HG03354 (cell line): ENCODE measurements around the gene PTH1R.
A peak's percentile ranks its signal among the peaks of the same experiment; 100 is the strongest.

Experiments
- ATAC-seq: cut with Tn5 transposase; IDR thresholded peaks from one replicate; pipeline ENCODE4 v1.9.1; 2021; ENCODE audit warnings: mild to moderate bottlenecking; ENCODE audit not compliant: unreplicated experiment, poor library complexity, severe bottlenecking

The PTH1R gene

DNA sequence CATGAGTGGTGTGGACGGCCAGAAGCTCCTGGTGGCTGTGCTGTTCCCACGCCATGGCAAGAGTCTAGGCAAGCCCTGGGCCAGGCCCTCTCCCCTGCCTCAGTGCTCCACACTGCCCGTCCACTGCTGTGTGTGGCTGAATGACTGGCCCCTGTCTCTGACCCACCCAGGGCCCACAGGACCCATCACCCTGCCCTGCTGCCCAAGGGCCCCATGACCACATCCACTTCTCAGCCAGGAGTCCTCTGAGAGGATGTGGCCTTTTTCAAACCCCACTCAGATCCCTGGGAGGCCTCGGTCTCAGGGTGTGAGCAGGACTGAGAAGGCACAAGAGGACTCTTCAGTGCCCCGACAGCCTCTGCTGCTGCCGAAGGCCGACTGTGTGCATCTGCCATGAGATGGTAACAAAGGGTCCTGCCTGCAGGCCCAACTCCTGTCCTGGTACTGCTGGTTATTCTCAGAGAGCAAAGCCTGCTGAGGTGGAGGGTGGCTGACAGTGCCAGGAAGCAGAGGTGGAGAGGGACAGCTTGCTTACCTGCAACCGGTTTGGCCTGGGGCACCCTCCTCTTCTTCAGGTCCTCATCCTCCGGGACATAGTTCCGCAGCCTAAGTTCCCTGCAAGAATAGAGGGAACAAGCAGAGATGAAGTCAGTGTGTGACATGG lies 47.5 kb downstream of the PTH1R start:
- ATAC-seq = no peak

DNA sequence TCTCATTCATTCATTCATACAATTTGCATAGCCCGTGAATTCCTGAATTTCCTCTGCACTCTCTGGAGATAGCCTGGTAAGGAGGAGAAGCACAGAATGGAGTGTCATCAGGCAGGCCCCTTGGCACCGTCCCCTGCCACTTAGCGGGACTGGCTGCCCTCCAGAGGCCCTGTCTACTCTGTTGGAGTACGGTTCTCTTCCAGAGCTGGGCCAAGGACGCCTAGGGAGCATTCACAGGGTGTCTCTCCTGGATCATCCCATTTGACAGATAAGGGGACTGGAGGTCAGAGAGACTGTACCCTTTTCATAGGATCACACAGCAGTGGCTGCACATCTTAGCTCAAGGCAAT lies 48.0 kb downstream of the PTH1R start:
- ATAC-seq = no peak

DNA sequence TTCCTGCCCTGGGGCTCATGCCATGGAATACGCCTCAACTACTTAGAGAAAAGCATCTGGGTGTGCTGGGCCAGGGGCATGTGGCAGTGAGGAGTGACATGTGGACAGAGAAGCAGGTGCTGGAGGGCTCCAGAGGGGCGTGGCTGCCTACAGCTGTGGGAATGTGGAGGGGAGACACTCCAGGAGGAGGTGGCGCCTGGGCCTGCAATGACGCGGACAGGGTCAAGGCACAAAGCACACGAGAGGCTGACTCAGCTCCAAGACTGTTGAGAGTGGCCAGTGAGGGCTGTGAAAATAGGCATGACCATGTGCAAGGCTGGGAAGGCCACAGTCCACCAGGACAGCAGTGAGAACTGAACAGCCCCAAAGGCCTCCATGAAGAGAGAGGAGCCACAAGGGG lies 48.5 kb downstream of the PTH1R start:
- ATAC-seq = no peak

DNA sequence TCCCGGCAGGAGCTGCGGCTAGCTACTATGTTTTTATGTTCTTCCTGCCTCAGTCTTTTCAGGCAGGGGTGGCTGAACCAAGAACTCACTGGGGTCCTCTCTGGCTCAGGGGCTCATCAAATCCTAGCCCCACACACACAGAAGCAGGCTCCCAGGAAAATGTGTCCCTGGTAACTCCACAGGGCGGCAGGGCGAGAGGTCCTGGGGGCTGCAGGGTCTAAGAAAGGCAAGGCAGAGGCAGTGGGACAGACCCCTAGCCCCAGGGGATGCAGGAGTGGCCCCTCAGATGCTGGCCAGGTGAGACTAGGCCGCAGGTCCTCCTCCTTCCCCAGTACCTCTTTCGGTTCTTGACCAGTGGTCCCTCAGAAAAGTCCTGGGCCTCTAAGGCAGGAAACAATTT lies 48.9 kb downstream of the PTH1R start:
- ATAC-seq = no peak

DNA sequence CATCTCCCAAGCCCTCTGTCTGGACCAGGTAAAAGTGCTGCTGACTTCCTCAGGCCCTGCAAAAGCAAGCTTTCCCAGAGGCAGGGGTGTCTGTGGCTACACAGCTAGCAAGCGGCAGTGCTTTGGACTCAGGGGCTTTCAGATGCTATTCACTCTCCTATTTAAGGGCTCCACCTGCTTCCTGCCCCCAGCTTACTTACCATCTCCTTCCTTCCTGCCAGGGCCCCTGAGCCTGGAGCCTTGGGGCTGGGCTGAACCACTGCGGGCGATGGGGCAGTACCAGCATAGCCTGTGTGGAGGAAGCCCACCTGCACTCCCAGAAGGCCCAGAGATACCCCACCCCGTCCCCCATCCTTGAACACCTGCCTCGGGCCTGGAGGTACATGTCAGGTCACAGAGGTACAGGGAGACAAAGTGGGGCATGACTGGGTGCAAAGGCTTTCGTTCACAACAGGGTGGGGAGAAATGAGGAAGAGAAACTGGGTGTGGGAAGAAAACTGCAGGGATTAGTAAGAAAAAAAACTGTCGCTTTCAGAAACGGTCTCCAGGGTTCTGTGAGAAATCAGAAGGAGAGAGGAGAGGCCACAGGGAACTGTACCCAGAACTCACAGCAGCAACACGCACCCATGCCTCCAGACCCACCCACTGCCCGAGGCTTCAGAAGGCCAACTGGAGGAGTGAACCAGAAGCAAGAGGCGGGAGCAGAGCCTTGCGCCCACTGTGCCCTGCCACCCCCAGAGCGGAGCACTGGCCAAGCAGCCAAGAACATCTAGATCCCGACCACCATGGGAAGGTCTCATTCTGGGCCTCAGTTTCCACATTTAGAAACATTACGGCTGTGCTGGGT lies 49.6 kb downstream of the PTH1R start:
- peak; percentile 60 for ATAC-seq

DNA sequence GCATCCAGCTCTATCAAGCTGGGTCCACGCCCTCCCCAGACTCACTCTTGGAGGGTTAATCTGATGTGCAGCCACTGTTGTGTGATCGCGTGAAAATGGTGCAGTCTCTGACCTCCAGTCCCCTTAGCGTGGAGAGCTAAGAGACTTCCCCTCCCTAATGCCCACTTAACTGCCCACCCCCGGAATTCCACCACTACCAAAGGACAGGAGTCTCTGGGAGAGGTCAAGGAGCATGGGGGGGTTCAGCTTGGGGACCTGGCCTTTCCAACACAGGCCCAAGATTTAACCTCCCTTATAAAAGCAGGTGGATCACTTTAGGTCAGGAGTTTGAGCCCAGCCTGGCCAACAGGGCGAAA lies 50.2 kb downstream of the PTH1R start:
- ATAC-seq = no peak

DNA sequence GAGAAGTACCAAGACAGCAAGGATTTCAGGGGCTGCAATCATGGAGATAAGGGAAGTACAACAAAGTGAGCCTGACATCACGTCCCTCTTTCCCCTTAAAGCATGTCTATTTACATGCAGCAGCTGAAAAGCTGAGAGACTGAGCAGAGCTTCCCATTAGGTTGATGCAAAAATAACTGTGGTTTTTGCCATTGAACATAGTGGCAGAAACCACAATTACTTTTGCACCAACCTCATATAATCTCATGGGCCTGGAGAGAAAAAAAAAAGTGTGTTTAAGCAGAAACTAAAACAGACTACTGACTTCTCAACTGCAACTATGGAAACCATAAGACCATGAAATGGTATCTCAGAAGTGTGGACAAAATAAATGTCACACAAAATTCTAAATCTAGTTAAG lies 50.8 kb downstream of the PTH1R start:
- no peak for ATAC-seq

DNA sequence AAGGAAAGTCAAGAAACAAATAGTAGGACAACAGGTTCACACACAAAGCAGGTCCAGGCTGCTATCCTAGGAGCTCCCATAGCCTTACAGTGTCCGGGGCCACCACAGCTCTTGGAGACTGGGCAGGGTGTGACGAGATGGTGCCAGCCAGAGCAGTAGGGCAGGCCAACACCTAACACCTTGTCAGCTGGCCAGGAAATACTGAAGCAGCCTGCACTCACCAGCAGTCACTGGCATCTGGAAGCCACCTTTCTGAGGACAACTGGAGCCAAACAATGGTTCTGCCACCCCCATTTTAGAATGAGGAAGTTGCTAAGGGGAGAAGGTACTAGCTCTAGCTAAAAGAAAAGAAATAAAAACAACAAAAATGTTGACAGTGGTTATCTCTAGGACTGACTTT lies 51.8 kb downstream of the PTH1R start:
- no peak for ATAC-seq

DNA sequence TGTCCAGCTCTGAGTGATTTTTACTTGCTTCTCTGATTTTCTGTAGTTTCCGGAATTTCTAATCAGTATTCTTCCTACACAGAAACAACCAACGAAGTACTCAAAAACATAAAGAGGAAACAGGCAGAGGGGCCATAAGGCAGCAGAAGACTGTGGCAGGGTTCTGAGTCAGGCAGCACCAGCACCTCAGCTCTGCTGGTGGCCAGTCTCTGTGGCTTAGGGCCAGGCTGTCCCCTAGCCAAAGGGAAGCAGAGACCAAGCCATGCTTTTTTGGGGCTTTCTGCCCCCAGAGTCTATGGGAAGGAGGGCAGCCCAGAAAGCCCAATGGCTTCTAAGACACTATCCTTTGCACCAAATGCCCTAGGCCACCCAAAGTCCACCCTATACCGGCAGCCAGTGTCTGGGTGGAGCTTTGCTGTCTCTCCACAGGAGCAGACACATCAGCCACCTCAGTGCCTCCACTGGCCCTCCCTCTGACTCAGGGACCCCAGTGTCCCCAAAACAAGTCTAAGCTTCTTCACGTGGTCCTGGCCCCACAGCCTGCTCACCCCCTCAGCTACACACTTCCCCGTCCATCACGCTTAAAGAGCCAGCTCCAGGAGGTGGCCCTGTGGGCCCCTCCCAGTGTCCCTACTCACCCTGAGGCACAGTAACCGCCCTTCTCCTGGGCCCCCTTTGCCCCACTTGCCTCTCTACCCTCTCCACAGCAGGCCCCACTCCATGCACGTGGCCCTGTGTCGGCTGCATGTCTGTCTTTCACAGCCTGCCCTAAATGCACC lies 52.8 kb downstream of the PTH1R start:
- ATAC-seq = no peak

DNA sequence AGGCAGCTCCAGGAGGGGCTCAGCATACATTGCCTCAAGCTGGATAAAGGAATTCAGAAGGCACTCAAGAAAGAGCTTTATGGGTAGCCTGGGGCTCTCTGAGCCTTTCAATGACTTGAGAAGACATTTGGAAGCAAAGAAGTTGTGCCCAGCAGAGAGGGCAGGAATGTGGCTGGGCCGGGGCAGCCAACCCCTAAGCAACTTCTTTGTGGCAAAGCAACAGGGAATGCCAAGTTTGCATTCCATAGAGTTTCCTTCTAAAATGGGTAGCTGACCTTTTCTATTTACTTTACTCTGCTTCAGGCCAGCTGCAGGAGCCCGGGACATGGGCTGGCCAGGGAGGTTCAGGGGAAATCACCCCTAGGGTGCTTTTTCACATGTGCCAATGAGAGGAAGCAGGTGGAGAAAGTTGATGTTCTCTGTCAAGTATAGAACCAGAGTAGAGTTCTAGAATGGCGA lies 53.5 kb downstream of the PTH1R start:
- no peak for ATAC-seq

DNA sequence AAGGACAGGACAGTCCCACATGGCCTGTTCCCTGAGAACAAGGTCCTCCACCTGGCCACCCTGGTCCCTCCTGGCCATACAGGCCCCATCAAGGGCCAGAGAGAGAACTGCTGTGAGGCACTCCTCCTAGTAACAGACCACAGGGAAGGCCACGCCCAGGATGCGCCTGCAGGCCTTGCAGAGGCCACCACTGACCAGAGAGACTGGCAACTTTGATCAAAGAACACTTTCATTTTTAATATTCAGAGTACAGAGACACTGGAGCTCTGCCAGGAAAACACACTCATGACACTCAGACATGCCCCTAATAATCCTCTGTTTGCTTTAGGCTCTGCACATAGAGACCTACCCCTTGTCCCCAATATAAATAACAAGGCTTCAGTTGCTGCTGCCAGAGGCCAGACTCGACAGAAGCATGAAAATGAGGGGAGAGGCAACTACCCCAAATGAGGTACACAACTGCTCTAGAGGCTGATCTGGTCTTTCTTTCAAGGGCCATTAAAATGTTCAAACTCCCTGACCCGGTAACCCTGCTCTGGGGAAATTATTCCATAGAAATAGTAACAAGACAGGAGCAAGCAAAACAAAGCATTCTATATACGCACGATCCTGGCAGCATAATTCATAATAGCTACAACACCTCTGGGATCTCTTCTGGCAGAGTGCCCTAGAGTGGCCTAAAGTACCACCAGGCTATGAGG lies 54.3 kb downstream of the PTH1R start:
- ATAC-seq = no peak

DNA sequence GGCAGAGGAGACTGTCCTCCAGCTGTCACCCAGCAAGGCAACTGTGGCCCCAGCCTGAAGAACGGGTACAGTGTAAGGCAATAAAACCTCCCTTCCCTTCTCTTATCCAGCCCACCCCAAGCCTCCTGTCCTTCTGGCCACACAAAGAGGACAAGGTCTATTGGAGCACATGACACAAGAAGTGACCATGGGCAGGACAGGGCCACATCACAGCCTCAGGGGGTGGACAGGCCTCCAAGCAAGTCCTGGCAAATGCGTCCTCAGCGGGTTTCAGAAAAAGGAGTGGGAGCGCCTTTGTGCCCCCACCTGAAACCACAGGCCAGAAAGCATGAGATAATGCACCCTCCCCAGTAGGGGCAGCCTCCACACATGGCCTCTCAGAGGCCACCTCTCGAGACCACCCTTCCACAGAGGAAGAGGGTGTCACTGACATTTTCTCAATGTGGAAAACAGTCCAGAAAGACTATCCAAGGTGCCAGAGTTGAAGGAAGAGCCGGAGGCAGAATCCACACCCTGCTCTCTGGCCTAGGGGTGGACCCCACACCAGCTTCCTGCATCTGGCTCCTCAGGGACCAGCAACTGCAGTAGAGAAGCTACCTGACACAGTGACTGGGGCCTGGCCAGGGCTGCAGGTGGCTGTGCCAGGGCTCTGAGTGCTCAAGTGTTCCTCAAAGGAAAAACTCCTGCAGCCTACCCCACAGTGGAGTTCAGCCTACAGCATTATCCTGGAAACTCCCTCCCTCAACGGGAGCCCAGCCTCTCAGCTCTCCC lies 55.1 kb downstream of the PTH1R start:
- ATAC-seq = no peak

DNA sequence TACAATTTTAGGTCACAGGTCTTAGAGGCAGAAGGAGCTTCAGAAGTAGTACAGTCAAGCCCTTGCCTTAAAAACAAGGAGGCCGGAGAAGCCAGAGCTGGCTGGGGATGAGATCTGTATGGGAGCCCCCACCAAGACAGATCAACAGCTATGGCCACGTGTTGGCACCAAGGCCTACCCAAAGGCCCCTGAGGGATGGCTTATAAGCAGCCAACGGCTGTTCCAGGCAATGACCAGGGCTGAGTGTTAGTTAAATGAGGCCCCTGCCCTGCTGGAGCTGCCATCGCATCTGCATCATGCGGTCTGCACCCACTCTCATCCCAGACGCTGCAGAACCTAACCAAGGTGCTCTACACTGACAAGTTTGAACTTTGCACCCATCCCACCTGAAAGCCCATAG lies 55.7 kb downstream of the PTH1R start:
- ATAC-seq = no peak

DNA sequence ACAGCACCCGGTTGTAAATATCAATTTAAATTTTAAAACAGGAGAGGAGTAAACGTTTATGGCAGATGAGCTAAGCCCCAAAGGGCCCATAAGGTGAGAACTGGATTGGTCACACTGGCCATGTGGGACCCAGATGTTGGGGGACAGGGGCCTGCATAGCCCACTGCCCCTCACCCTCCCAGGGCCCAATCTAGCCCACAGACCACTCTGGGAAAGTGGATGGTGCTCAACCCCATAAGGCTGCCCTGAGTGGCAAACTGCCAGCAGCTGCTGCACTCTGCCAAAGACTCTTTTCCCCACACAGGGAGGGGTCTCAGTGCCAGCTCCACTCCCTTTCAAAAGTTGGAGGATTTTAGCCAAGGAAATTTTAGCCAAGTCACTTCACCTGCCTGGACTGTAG lies 56.6 kb downstream of the PTH1R start:
- no peak for ATAC-seq

DNA sequence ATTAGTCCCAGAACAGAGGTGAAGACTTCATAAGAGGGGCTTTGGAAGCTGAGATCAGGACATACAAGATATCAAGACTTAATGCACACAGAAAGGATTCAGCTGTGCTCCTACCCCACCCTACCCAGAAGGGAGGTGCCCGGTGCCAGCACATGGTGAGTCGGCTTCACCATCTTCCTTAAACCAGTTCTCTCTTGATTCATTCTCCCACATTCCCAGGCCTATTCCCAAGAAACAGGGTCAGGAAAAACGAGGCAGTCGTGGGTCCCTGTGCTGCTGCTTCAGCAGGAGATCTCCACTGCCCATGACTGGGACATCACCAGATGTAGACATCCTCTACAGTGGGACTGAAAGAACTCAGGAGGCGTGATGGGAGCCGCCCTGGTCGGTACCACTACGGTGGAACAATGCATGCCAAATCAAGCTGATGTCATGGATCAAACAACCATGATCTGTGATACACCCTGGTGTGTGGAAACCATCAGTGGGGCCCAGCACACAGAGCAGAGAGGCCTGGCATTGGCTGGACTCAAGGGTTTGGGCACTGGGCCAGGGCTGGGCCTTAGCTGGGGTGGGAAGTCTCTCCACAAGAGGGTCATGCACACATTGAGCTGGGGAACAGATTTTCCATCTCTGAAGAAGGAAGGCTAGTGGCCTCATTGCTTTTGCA lies 57.1 kb downstream of the PTH1R start:
- ATAC-seq = no peak

DNA sequence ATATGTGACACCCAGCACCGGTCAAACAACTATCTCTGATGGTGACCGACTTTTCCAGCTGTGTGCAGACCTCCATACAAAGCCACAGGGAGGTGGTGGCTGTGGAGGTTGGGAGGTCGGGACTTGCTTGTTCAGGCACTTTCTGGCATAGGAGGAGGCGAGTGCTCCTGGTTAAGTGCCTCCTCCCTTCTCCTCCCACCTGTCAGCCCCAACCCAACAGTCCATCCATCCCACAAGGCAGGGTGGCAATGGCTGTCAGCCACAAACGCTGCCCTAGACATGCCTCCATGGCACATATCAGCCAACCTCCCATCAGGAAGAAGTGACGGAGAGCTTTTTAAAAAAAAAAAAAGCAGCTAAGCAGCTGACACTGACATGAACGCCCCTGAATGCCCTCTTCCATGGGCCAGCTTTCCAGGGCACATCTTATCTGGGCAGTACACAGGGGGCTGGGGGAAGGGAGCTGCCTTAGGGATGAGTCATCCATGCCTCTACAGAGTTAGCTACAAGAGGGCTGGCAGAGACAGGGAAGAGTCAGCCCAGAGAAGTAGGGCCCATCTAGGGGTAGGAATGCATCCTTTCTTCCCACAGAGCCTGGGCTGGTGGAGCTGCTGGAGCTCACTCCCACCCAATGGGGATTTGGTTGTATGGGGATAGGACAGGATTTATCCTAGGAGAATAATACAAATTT lies 57.8 kb downstream of the PTH1R start:
- no peak for ATAC-seq

DNA sequence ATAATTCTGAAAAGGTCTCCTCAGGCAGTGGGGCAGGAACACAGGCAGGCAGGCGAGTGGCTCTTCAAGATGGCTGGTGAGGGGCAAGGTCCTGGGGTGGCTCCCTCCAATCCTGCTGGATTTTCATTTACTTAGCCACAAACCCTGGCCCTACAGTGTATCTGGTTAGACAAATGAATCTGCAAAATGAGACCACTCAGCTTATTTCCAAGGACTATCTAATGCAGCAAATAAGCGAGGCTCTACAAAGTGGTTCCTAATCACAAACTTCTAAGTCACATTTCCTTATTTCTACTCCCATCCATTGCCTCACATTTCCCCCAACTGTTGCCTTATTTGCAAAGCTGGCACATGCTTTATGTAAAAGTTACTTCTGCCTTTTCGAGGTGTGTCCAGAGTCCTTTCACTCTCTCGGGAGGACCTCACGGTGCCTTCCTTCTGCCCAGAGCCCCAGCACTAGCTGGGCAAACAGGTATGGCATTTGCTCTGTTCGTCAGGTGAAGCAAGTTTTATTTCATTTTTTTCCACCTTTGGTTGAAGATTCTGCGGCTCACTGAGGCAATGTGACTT lies 58.6 kb downstream of the PTH1R start:
- ATAC-seq = no peak

DNA sequence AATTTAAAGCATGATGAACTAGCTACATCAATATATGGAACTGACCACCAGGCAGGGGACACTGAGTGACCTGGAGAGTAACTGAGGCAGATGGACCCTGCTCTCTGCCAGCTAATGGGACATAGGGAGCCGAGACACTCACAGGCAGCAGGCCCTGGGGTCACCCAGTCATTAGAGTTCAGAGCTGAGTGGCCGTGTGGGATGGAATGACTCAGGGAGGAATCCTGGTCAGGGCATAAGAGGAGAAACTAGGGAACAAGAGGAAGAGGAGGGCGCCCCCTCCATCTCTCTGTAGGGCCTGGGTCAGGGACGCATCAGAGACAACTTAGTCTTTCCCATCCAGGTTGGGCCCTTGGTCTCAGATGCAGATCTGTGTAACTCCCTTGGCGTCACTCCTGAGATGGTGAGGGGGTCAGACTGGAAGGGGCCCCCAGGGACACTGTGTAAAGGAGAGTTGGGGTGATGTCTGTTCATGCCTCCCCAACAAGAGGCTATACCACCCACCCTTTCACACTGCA lies 59.3 kb downstream of the PTH1R start:
- no peak for ATAC-seq
